ENCODE results near the gene FGGY.

GRCh38 chr1:59701376-59701775 is 404.5 kb downstream of the FGGY start:
- no peak for TF ChIP-seq EZH2 (IDR thresholded peaks at IDR 0.05)
- TF ChIP-seq POLR2AphosphoS5 (IDR thresholded peaks at IDR 0.05; ENCODE audit: borderline replicate concordance, low read depth, low read length): no peak
